Diencephalon (tissue), 1 donor: ENCODE measurements around the gene CCDC89. TPM values are rescaled to one million over a fixed set of nuclear protein-coding genes. Genes with fewer than 3 reads are reported as not detected.

Experiments used
- total RNA-seq: library from RNA; depleted of rRNA; stranded (reverse); fragments of >200 nt; gene quantifications from one replicate; pipeline ENCODE4 v1.2.3, GENCODE V29; 2014

Gene CCDC89
- 2.5 TPM for total RNA-seq

DNA sequence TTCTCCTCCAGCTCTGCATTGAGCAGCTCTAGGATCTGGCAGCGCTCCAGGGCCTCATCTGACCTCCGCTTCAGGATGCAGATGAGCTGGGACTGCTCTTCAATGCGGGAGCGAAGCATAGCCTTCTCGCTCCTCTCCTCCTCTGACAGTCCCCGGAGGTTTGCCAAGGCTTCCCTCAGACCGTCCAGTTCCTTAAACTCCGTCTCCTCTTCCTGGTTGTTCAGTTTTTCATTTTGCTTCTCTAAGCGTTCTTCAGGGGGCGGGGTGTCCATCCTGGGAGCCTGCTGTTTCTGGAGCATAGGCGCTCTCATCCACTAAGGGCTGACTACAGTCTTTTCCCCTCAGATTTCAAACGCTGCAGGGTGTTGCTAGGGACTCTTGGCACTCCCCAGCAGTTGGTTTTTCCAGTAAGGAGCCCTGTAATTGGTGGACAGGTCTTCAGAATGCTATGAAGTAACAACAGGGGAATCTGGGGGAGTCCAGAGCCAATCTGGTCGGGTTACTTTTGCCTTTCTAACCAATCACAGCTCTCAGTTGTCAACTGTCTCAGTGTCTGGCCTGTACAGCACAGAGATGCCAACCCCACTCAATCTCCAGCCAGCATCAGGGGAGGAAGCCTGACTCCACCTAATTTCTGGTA is at the start of gene CCDC89:
CCDC89 (minus strand) TSS at position 376 of the 640 bp plus-strand sequence; CDS start at position 311, 65 bp downstream.

DNA sequence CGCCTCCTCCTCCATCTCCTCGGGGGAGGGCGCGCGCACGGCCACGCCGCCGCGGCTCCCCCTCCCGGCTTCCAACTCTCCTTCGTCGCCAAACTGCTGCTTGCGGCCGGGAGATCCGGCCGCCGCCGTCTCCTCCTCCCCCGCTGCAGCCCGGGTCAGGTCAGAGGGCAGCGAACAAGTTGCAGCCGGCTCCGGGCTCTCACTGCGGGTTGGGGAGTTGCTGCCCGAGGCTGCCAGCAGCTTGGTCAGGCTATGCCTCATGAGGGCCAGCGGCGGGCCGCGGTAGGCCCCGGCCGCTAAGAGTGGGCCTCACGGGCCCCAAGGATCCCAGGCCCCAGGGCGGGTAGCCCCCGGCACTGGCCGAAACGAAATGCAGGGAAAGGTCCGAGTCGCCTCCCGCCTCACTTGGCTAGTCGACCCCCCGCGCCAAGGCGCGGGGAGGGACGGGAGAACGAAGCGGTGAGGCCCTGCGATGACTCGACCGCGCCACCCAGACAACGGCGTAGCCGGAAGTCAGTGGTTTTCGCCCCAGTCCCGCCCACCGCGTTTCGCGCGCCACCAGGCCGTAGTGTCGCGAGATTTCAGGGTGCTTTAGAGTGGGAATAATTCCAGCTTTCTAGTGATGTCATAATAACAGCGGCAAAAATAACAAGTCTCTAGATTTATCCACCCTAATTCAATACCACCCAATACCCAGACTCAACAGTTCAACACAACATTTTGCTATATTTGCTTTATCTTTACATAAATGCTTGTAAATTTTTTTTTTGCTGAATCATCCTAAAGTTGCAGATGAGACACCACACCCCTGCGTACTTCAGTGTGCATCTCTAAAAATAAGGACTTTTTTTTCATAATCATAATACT is 21.1 kb downstream of the CCDC89 start, which contains the start of gene CREBZF:
CREBZF (minus strand) TSS at position 515 of the 867 bp plus-strand sequence; CDS start at position 261, 254 bp downstream.

DNA sequence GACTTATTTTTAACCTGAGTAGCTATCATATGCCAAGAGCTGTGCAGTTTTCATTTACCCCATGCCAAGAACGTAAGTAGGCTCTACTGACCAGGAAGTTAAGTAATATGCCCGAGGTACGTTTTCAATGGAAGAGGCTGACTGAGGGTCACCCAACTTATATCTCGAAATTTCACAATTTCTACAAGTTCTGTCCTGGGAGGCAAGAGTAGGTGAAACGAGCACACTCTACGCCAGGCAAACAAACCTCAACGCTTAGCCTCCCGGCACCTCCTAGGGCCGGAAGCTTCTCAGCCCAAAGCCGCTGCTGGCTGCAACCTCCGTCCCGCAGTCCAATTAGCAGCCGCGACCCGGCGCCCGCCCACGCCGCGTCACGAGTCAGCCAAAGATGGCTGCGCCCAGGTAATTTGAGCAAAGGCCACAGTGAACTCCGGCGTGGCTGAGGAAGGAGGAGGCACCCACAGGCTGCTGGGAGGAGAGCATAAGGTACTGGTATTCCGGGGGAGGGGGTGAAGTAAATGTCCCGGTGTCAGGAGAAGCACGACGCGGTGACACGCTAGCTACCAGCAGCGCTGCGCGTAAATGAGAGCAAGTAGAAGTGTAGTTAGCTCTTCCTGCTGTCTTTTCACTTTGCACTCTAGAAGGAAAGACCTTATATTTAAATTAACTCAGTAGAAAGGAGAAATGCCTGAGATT is 38.2 kb downstream of the CCDC89 start, which contains the start of gene TMEM126A:
TMEM126A (plus strand) TSS at position 364 of the 696 bp plus-strand sequence. CDS start 2,289 bp downstream, outside the sequence.

Other genes starting within 250 kb of the CCDC89 start
- 158 TPM for gene DLG2, start 58.9 kb downstream of the CCDC89 start, total RNA-seq
- 63.4 TPM for gene TMEM126B, start 57.6 kb downstream of the CCDC89 start, total RNA-seq
- 37.6 TPM for gene TMEM126A, start 38.2 kb downstream of the CCDC89 start, total RNA-seq
- gene CREBZF, start 21.1 kb downstream of the CCDC89 start, total RNA-seq: 68.3 TPM
- 13.1 TPM for gene SYTL2, start 124.9 kb upstream of the CCDC89 start, total RNA-seq
- gene CCDC83, start 169.2 kb upstream of the CCDC89 start, total RNA-seq: not detected